RWPE2 (cell line): Measurements from ENCODE around the gene IFFO2.
A peak's percentile ranks its signal among the peaks of the same experiment; 100 is the strongest.

ENCODE experiments used
- ATAC-seq: fragments of 200-7000 bp; cut with Tn5 transposase; 3 replicates; pipeline ENCODE4 v1.9.1; 2021; ENCODE audit warnings: low read depth
- DNase-seq: peaks from one replicate; pipeline ENCODE4 v3.0.0-alpha.2; 2020; ENCODE audit warnings: low spot score
- H3K27ac ChIP-seq: fragments of 450-650 bp; 2 replicates; pipeline ENCODE4 v1.5.1; 2017; ENCODE audit warnings: mild to moderate bottlenecking; ENCODE audit not compliant: poor library complexity, severe bottlenecking
- H3K27me3 ChIP-seq: fragments of 250-450 bp; sonication (Bioruptor Pico); 2 replicates; pipeline ENCODE4 v1.5.1; 2021; ENCODE audit warnings: mild to moderate bottlenecking, moderate library complexity; ENCODE audit not compliant: insufficient read depth, poor library complexity, severe bottlenecking
- H3K36me3 ChIP-seq: fragments of 250-450 bp; sonication (Bioruptor Pico); 2 replicates; pipeline ENCODE4 v1.5.1; 2020; ENCODE audit warnings: low read depth, mild to moderate bottlenecking, moderate library complexity
- H3K4me1 ChIP-seq: fragments of 250-450 bp; sonication (Bioruptor Pico); 2 replicates; pipeline ENCODE4 v1.5.1; 2021; ENCODE audit warnings: mild to moderate bottlenecking, moderate library complexity; ENCODE audit not compliant: insufficient read depth, poor library complexity, severe bottlenecking
- H3K4me3 ChIP-seq: fragments of 250-450 bp; sonication (Bioruptor Pico); 2 replicates; pipeline ENCODE4 v1.5.1; 2021; ENCODE audit warnings: mild to moderate bottlenecking, moderate library complexity; ENCODE audit not compliant: severe bottlenecking
- H3K9me3 ChIP-seq: fragments of 250-450 bp; sonication (Bioruptor Pico); 2 replicates; pipeline ENCODE4 v1.5.1; 2021; ENCODE audit warnings: mild to moderate bottlenecking, moderate library complexity; ENCODE audit not compliant: severe bottlenecking
- CTCF ChIP-seq: fragments of 450-650 bp; IDR thresholded peaks from one replicate; pipeline ENCODE4 v1.5.1; 2017; ENCODE audit warnings: mild to moderate bottlenecking, moderate library complexity; ENCODE audit not compliant: poor library complexity, severe bottlenecking

IFFO2 gene

GRCh38 chr1:18956193-18957135 lies at the start of gene IFFO2:
IFFO2 (minus strand) TSS chr1:18956676; CDS start chr1:18956332, 344 bp downstream.
- DNase-seq (peak; percentile 93), ATAC-seq (peak; percentile 70)
- Histone ChIP-seq H3K27ac (peak within 1 kb of the TSS; percentile 63), H3K27me3 (no peaks in the 10 kb centered on the region), H3K4me3 (peak within 1 kb of the TSS; percentile 98), H3K36me3 (peaks cover 24% of the 10 kb centered on the region), H3K9me3 (no peaks in the 10 kb centered on the region), H3K4me1 (peaks cover 19% of the 10 kb centered on the region)
- TF ChIP-seq CTCF: no peak

- Histone ChIP-seq H3K9me3 (peaks cover 4% of the 10 kb centered on the region), H3K27me3 (no peaks in the 10 kb centered on the region), H3K27ac (no peak overlapping the region), H3K4me3 (no peak overlapping the region), H3K4me1 (peaks cover 11% of the 10 kb centered on the region), H3K36me3 (no peaks in the 10 kb centered on the region)
- TF ChIP-seq CTCF: no peak
- no peak for DNase-seq
- ATAC-seq: no peak
Observed at GRCh38 chr1:19006000-19006399, 49.5 kb upstream of the IFFO2 start.

- Histone ChIP-seq H3K27me3 (no peaks in the 10 kb centered on the region), H3K4me3 (no peak overlapping the region), H3K4me1 (peaks cover 5% of the 10 kb centered on the region), H3K27ac (no peak overlapping the region), H3K9me3 (peaks cover 10% of the 10 kb centered on the region), H3K36me3 (no peaks in the 10 kb centered on the region)
- TF ChIP-seq CTCF: no peak
- ATAC-seq (no peak), DNase-seq (no peak)
Observed at GRCh38 chr1:19003371-19004290, 47.2 kb upstream of the IFFO2 start.

- no peaks in the 10 kb centered on the region for H3K36me3 ChIP-seq
- TF ChIP-seq CTCF: no peak
- ATAC-seq: no peak
Observed at GRCh38 chr1:19000065-19000464, 43.6 kb upstream of the IFFO2 start.

More at GRCh38 chr1:19000065-19000464, 43.6 kb upstream of the IFFO2 start:
- Histone ChIP-seq H3K27ac (no peak overlapping the region), H3K4me3 (no peak overlapping the region), H3K4me1 (peaks cover 16% of the 10 kb centered on the region), H3K9me3 (peaks cover 10% of the 10 kb centered on the region), H3K27me3 (no peaks in the 10 kb centered on the region)
- no peak for DNase-seq
